Measurements from ENCODE around the gene CHID1.
A peak's percentile ranks its signal among the peaks of the same experiment; 100 is the strongest.

The CHID1 gene

GRCh38 chr11:862081-862661, 48.4 kb downstream of the CHID1 start:
- DNase-seq, result peak; percentile 57

GRCh38 chr11:861105-861479, 49.5 kb downstream of the CHID1 start:
- no peak for DNase-seq

- DNase-seq, result no peak
Observed at GRCh38 chr11:860234-861104, 50.1 kb downstream of the CHID1 start.

- peak; percentile 31 for DNase-seq
Observed at GRCh38 chr11:859394-860131, 51.0 kb downstream of the CHID1 start.

- DNase-seq, result no peak
Observed at GRCh38 chr11:858762-859339, 51.8 kb downstream of the CHID1 start.

GRCh38 chr11:858053-858761, 52.4 kb downstream of the CHID1 start:
- no peak for DNase-seq

- DNase-seq, result no peak
Observed at GRCh38 chr11:856397-856796, 54.2 kb downstream of the CHID1 start.

GRCh38 chr11:855796-856195, 54.8 kb downstream of the CHID1 start:
- DNase-seq, result no peak

GRCh38 chr11:855330-855674, 55.3 kb downstream of the CHID1 start:
- DNase-seq, result no peak

- peak; percentile 72 for DNase-seq
Observed at GRCh38 chr11:854601-855329, 55.8 kb downstream of the CHID1 start.

- DNase-seq, result peak; percentile 45
Observed at GRCh38 chr11:853682-854448, 56.7 kb downstream of the CHID1 start.

- DNase-seq, result no peak
Observed at GRCh38 chr11:852762-853161, 57.8 kb downstream of the CHID1 start.

GRCh38 chr11:850775-851763, 59.5 kb downstream of the CHID1 start:
- DNase-seq, result peak; percentile 47

GRCh38 chr11:849951-850774, 60.4 kb downstream of the CHID1 start:
- DNase-seq, result peak; percentile 69

- DNase-seq, result peak; percentile 82
Observed at GRCh38 chr11:849104-849824, 61.3 kb downstream of the CHID1 start.

- peak; percentile 67 for DNase-seq
Observed at GRCh38 chr11:848380-848931, 62.2 kb downstream of the CHID1 start.

- DNase-seq, result no peak
Observed at GRCh38 chr11:847876-848275, 62.7 kb downstream of the CHID1 start.

- no peak for DNase-seq
Observed at GRCh38 chr11:846496-847098, 64.0 kb downstream of the CHID1 start.

Data from retina (tissue), 1 donor.